ENCODE measurements around the gene PARD3B.

- TF ChIP-seq CTCF (conservative IDR thresholded peaks at IDR 0.05 in 1 of 2, IDR thresholded peaks at IDR 0.05 in 1 of 2; ENCODE audit: low read depth in 1 of 2, low read length in 2 of 2): no peak
- no peak for TF ChIP-seq EZH2 (IDR thresholded peaks at IDR 0.05; ENCODE audit: low read length, missing control alignments)
These were observed 881.8 kb downstream of the PARD3B start for GRCh38 chr2:205427112-205427511.

All from fibroblast of lung (primary cell).